Endothelial cell of umbilical vein (primary cell): ENCODE results near the gene DPP6. TPM values are rescaled to one million over a fixed set of nuclear protein-coding genes. Genes with fewer than 3 reads are reported as not detected.

ENCODE experiments used
- BruUV-seq: library from RNA; stranded (reverse); fragments of 400-500 nt; replicated peaks from 2 replicates; lab custom pipeline; 2021; lab: Mats Ljungman, UMichigan
- CTCF ChIA-PET: fragments of 300-600, 350-600 bp; sonication (Branson Sonifier 250); formaldehyde crosslinking; loops from one replicate; lab custom pipeline; 2021; ENCODE audit warnings: antibody characterized with exemption, inconsistent platforms; lab: Charles Lee
- POLR2A ChIA-PET: fragments of 300-600, 350-600 bp; sonication (Branson Sonifier 250); formaldehyde crosslinking; loops from one replicate; lab custom pipeline; 2021; ENCODE audit warnings: antibody characterized with exemption, inconsistent platforms; lab: Charles Lee
- DNase-seq: peaks from one replicate; pipeline ENCODE4 v3.0.0-alpha.2; 2011; ENCODE audit warnings: low read depth, low spot score
- FAIRE-seq: peaks from 2 replicates; lab custom pipeline; 2011; peaks lifted over from hg19 to GRCh38; lab: Jason Lieb, UNC
- H2AFZ ChIP-seq: 2 replicates; pipeline ENCODE4 v1.6.0; 2012; ENCODE audit warnings: low read depth, low read length, control low read depth, inconsistent platforms
- H3K27ac ChIP-seq: 2 replicates; pipeline ENCODE4 v1.5.1; 2011; ENCODE audit warnings: low read depth, mild to moderate bottlenecking, control low read depth, low read length, moderate library complexity; ENCODE audit not compliant: insufficient read depth
- H3K27me3 ChIP-seq, 2 experiments: 2 replicates each; pipeline versions ENCODE4 v1.6.0 to v1.6.1; 2011; ENCODE audit warnings: low read length in 2 of 2, mixed read lengths in 1 of 2; ENCODE audit not compliant: control insufficient read depth in 2 of 2, insufficient read depth in 2 of 2
- H3K36me3 ChIP-seq, 2 experiments: 2 replicates in 1 of 2; 3 replicates in 1 of 2; pipeline ENCODE4 v1.5.1; 2011; ENCODE audit warnings: low read length in 2 of 2, mild to moderate bottlenecking in 1 of 2, moderate library complexity in 1 of 2; ENCODE audit not compliant: control insufficient read depth in 2 of 2, insufficient read depth in 2 of 2; ENCODE audit errors: extremely low read depth in 1 of 2
- H3K4me1 ChIP-seq: 3 replicates; pipeline ENCODE4 v1.5.1; 2011; ENCODE audit warnings: mild to moderate bottlenecking, low read length; ENCODE audit not compliant: control insufficient read depth, insufficient read depth; ENCODE audit errors: extremely low read depth
- H3K4me2 ChIP-seq: 2 replicates; pipeline ENCODE4 v1.6.1; 2011; ENCODE audit warnings: low read length, control low read depth, mixed read lengths; ENCODE audit not compliant: insufficient read depth
- H3K4me3 ChIP-seq, 3 experiments: fragments of 200-600 bp in 1 of 3; sonication (generic), shearing (Covaris generic) in 1 of 3; replicated peaks in 1 of 3; 2 replicates each; pipeline ENCODE4 v1.5.1; 2011 to 2016; ENCODE audit warnings: control low read depth in 3 of 3, low read length in 3 of 3, mild to moderate bottlenecking in 2 of 3, inconsistent platforms in 1 of 3, low read depth in 1 of 3, moderate library complexity in 1 of 3; ENCODE audit not compliant: insufficient read depth in 1 of 3
- H3K79me2 ChIP-seq: 2 replicates; pipeline ENCODE4 v1.6.0; 2012; ENCODE audit warnings: low read length, inconsistent platforms; ENCODE audit not compliant: control insufficient read depth, insufficient read depth
- H3K9ac ChIP-seq: replicated peaks from 2 replicates; pipeline ENCODE3; 2011; ENCODE audit warnings: low read length, control low read depth; ENCODE audit not compliant: insufficient read depth; ENCODE audit errors: extremely low read depth
- H3K9me1 ChIP-seq: replicated peaks from 3 replicates; pipeline ENCODE4 v1.6.0; 2011; ENCODE audit warnings: mild to moderate bottlenecking, low read length; ENCODE audit not compliant: control insufficient read depth, insufficient read depth; ENCODE audit errors: extremely low read depth
- H3K9me3 ChIP-seq: replicated peaks from 2 replicates; pipeline ENCODE4 v1.5.1; 2012; ENCODE audit warnings: low read length, inconsistent platforms; ENCODE audit not compliant: control insufficient read depth, insufficient read depth
- H4K20me1 ChIP-seq: replicated peaks from 2 replicates; pipeline ENCODE3; 2011; ENCODE audit warnings: mild to moderate bottlenecking, low read length; ENCODE audit not compliant: control insufficient read depth, insufficient read depth; ENCODE audit errors: extremely low read depth
- EZH2 ChIP-seq: IDR thresholded peaks from 2 replicates; pipeline ENCODE4 v1.6.1; 2012; ENCODE audit warnings: borderline replicate concordance, low read depth, mild to moderate bottlenecking, moderate library complexity, low read length, inconsistent platforms; ENCODE audit not compliant: severe bottlenecking
- FOS ChIP-seq: IDR thresholded peaks from 2 replicates; pipeline ENCODE4 v1.6.1; 2011; ENCODE audit warnings: mild to moderate bottlenecking, low read length, moderate library complexity, borderline replicate concordance; ENCODE audit not compliant: insufficient read depth
- MYC ChIP-seq: IDR thresholded peaks from one replicate; pipeline ENCODE4 v1.6.1; 2011; ENCODE audit warnings: mild to moderate bottlenecking, low read depth, low read length
- POLR2A ChIP-seq: IDR thresholded peaks from 2 replicates; pipeline ENCODE4 v1.6.1; 2012; ENCODE audit warnings: low read depth, mild to moderate bottlenecking, control low read depth, low read length
- POLR2AphosphoS5 ChIP-seq: IDR thresholded peaks from 2 replicates; pipeline ENCODE4 v1.6.1; 2012; ENCODE audit warnings: low read depth, mild to moderate bottlenecking, control low read depth, low read length, moderate library complexity; ENCODE audit not compliant: insufficient read depth
- dilution Hi-C: fragments of 300-500 bp; cut with MboI; formaldehyde crosslinking; loops from one replicate; pipeline ENCODE4 v1.15.0; 2019; ENCODE audit warnings: low sequenced_read_pairs; ENCODE audit not compliant: extremely low pct_ligation_motif_present
- intact Hi-C: fragments of 100-400 bp; cut with micrococcal nuclease; formaldehyde crosslinking; loops from one replicate; pipeline ENCODE4 v1.10.0; 2022
- polyA plus RNA-seq, 4 experiments: library from polyadenylated mRNA; depleted of rRNA in 3 of 4; stranded (reverse) in 3 of 4; unstranded in 1 of 4; fragments of >200 nt; gene quantifications; 2 replicates each; pipeline versions ENCODE4 v1.2.1 to v1.2.3, GENCODE V29; 2011 to 2012; ENCODE audit warnings: missing spikeins in 1 of 4
- total RNA-seq: library from RNA; stranded (reverse); gene quantifications from 2 replicates; pipeline ENCODE4 v1.2.3, GENCODE V29; 2021
- TF ChIP-seq, protein P1 (sequence below): IDR thresholded peaks from 2 replicates; pipeline ENCODE4 v1.6.1; 2011; ENCODE audit not compliant: insufficient read depth, insufficient read length
- TF ChIP-seq, protein P2 (sequence below), 2 donors: IDR thresholded peaks; 1 replicate in 1 of 2; 2 replicates in 1 of 2; pipeline ENCODE4 v1.5.1; 2011; ENCODE audit warnings: low read length in 2 of 2, mild to moderate bottlenecking in 2 of 2, moderate library complexity in 2 of 2, control low read depth in 1 of 2, inconsistent platforms in 1 of 2, low read depth in 1 of 2; ENCODE audit not compliant: insufficient read depth in 1 of 2; ENCODE audit errors: extremely low read depth in 1 of 2

DPP6 gene
- total and polyA plus RNA-seq, 2 donors (not counting 3 experiments of a cell fraction or from before 2014, with no cell fraction given), result not detected

DNA sequence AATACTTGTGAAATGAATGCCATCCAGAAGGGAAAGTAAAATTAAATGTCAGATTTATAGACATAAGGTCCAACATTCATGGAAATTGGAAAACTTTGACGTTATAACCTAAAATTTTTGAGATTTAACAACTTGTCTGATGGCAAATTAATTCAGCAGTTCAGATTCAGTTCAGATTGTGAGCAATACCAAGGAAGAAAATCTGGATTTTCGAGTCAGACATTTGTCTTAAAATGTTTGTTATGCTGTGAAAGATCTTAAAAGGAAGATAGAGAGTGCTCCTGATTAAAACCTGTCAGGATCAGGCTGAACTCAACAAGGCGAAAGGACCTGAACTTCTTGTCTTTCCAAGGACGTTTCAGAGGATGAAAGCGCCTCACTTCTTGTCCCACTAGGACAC, 629.8 kb downstream of the DPP6 start:
- no peak for FAIRE-seq
- no peaks in the 10 kb centered on the region for H4K20me1 ChIP-seq
- no peak overlapping the region for H2AFZ ChIP-seq
- TF ChIP-seq, protein P1, sequence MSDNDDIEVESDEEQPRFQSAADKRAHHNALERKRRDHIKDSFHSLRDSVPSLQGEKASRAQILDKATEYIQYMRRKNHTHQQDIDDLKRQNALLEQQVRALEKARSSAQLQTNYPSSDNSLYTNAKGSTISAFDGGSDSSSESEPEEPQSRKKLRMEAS, result no peak
- TF ChIP-seq FOS, result no peak
- TF ChIP-seq POLR2AphosphoS5, result no peak
- no peak for TF ChIP-seq MYC
- no peak for TF ChIP-seq POLR2A
- no peak for TF ChIP-seq EZH2
- TF ChIP-seq, protein P2, sequence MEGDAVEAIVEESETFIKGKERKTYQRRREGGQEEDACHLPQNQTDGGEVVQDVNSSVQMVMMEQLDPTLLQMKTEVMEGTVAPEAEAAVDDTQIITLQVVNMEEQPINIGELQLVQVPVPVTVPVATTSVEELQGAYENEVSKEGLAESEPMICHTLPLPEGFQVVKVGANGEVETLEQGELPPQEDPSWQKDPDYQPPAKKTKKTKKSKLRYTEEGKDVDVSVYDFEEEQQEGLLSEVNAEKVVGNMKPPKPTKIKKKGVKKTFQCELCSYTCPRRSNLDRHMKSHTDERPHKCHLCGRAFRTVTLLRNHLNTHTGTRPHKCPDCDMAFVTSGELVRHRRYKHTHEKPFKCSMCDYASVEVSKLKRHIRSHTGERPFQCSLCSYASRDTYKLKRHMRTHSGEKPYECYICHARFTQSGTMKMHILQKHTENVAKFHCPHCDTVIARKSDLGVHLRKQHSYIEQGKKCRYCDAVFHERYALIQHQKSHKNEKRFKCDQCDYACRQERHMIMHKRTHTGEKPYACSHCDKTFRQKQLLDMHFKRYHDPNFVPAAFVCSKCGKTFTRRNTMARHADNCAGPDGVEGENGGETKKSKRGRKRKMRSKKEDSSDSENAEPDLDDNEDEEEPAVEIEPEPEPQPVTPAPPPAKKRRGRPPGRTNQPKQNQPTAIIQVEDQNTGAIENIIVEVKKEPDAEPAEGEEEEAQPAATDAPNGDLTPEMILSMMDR (IDR thresholded peaks at IDR 0.05; ENCODE audit: extremely low read depth in 1 of 2, insufficient read depth in 1 of 2, low read depth in 1 of 2, low read length in 2 of 2), result no peak
- peaks cover 2% of the 10 kb centered on the region for H3K9me3 ChIP-seq
- no peaks in the 10 kb centered on the region for H3K36me3 ChIP-seq
- H3K27ac ChIP-seq, result no peak overlapping the region
- no peaks in the 10 kb centered on the region for H3K4me1 ChIP-seq
- no peaks in the 10 kb centered on the region for H3K9me1 ChIP-seq
- H3K4me3 ChIP-seq, result no peak overlapping the region
- DNase-seq, result no peak
- no peaks in the 10 kb centered on the region for H3K27me3 ChIP-seq
- no peaks in the 10 kb centered on the region for H3K79me2 ChIP-seq
- dilution Hi-C loops (no loop called here), intact Hi-C loops (no loop called here)
- H3K9ac ChIP-seq, result no peak overlapping the region
- no TSS peak for BruUV-seq
- CTCF ChIA-PET, result no interaction called here
- H3K4me2 ChIP-seq, result no peak overlapping the region
- POLR2A ChIA-PET, result no interaction called here
